ENCODE measurements around the gene ENPP3. TPM values are rescaled to one million over a fixed set of nuclear protein-coding genes. Genes with fewer than 3 reads are reported as not detected.

Gene ENPP3
- total and polyA plus RNA-seq, 10 of the 15 experiments (the other 5 are each of a cell fraction or from before 2014, with no cell fraction given), result 0.01 TPM; not detected in 9

GRCh38 chr6:131646249-131646670 is 9.2 kb downstream of the ENPP3 start:
- no peak for FAIRE-seq
- RAD21 ChIA-PET (ENCODE audit: unreplicated experiment), result no interaction called here
- CTCF ChIA-PET, result no interaction called here
- no peaks in the 10 kb centered on the region for H3K4me1 ChIP-seq (ENCODE audit: control insufficient read depth, insufficient read depth, low read length)
- H3K4me3 ChIP-seq, result no peak overlapping the region
- BruUV-seq (replicated peaks), result no TSS peak
- intact Hi-C loops (cut with micrococcal nuclease; ENCODE audit: unreplicated experiment), result no loop called here
- H3K4me2 ChIP-seq (ENCODE audit: control insufficient read depth, insufficient read depth), result no peak overlapping the region
- ATAC-seq, result no peak
- peaks cover 0 to 3% of the 10 kb centered on the region in 2 experiments; a peak in 2 of 4 replicates for H3K27me3 ChIP-seq (replicated peaks in 1 of 2; ENCODE audit: control insufficient read depth in 2 of 2, insufficient read depth in 2 of 2, low read length in 1 of 2)
- DNase-seq (ENCODE audit: low read depth, low spot score), result no peak
- SMC1A ChIA-PET (ENCODE audit: uncharacterized antibody, unreplicated experiment), result interaction anchor here (0.6 kb wide), 1 partner anchor 34 kb away, joined by 3 read pairs; no protein-coding TSS in a partner anchor
- H3K9me3 ChIP-seq (replicated peaks; ENCODE audit: control insufficient read depth, insufficient read depth, low read length), result no peaks in the 10 kb centered on the region
- POLR2A ChIA-PET, result no interaction called here
- no peaks in the 10 kb centered on the region for H3K79me2 ChIP-seq (ENCODE audit: control insufficient read depth, insufficient read depth, low read length)
- H4K20me1 ChIP-seq (ENCODE audit: control insufficient read depth, insufficient read depth), result no peaks in the 10 kb centered on the region
- no peak overlapping the region for H3K9ac ChIP-seq (ENCODE audit: control insufficient read depth, insufficient read depth, low read length)
- H3K36me3 ChIP-seq (ENCODE audit: control insufficient read depth in 2 of 2, insufficient read depth in 2 of 2, low read length in 1 of 2), result no peaks in the 10 kb centered on the region
- no peak for TF ChIP-seq ZZZ3 (IDR thresholded peaks at IDR 0.05; ENCODE audit: control insufficient read depth, insufficient read length, low read depth)
- no peak for TF ChIP-seq BACH1 (IDR thresholded peaks at IDR 0.05; ENCODE audit: borderline replicate concordance)
- TF ChIP-seq MYB (IDR thresholded peaks at IDR 0.05; ENCODE audit: borderline replicate concordance, low read depth, low read length), result no peak
- no peak for TF ChIP-seq ZNF274 (IDR thresholded peaks at IDR 0.05; ENCODE audit: insufficient read depth, insufficient read length)
- no peak for TF ChIP-seq PRDM15 (CRISPR knock-in tag; IDR thresholded peaks at IDR 0.05)
- no peak for TF ChIP-seq MEF2B (IDR thresholded peaks at IDR 0.05; ENCODE audit: partially characterized antibody, poor library complexity, severe bottlenecking)
- TF ChIP-seq LARP7 (IDR thresholded peaks at IDR 0.05), result no peak
- TF ChIP-seq IRF5 (IDR thresholded peaks at IDR 0.05; ENCODE audit: borderline replicate concordance), result no peak
- TF ChIP-seq ZSCAN29 (IDR thresholded peaks at IDR 0.05), result no peak
- no peak for TF ChIP-seq SREBF1 (IDR thresholded peaks at IDR 0.05; ENCODE audit: low read length)
- no peak for TF ChIP-seq POLR2AphosphoS2 (IDR thresholded peaks at IDR 0.05; ENCODE audit: low read depth, low read length)
- no peak for TF ChIP-seq PML (IDR thresholded peaks at IDR 0.05; ENCODE audit: low read length)
- no peak for TF ChIP-seq CBX5 (IDR thresholded peaks at IDR 0.05; ENCODE audit: low read depth)
- no peak for TF ChIP-seq PKNOX1 (IDR thresholded peaks at IDR 0.05)
- TF ChIP-seq CREM (IDR thresholded peaks at IDR 0.05; ENCODE audit: low read depth), result no peak
- no peak for TF ChIP-seq CBX3 (IDR thresholded peaks at IDR 0.05; ENCODE audit: borderline replicate concordance, low read depth)
- TF ChIP-seq NBN (IDR thresholded peaks at IDR 0.05), result no peak
- no peak for TF ChIP-seq ESRRA (IDR thresholded peaks at IDR 0.05; ENCODE audit: low read length)
- in situ Hi-C loops (cut with MboI), result no loop called here
- no peak overlapping the region for H3K27ac ChIP-seq (ENCODE audit: control insufficient read depth, insufficient read depth)
- H2AFZ ChIP-seq (ENCODE audit: control insufficient read depth, low read depth, low read length), result no peak overlapping the region

All from GM12878 (cell line).